GM20431 (cell line): Measurements from ENCODE around the gene SLIT1.

Experiments
- in situ Hi-C: fragments of 300-500 bp; cut with MseI, MboI; formaldehyde crosslinking; loops from one replicate; pipeline ENCODE4 v1.15.0; 2020; ENCODE audit warnings: low sequenced_read_pairs; ENCODE audit not compliant: unreplicated experiment

SLIT1 gene

GRCh38 chr10:97069576-97070362, 116.0 kb downstream of the SLIT1 start:
- in situ Hi-C loops, result loop anchor here (5.0 kb wide), 1 partner anchor 138 kb away; no protein-coding TSS in a partner anchor

DNA sequence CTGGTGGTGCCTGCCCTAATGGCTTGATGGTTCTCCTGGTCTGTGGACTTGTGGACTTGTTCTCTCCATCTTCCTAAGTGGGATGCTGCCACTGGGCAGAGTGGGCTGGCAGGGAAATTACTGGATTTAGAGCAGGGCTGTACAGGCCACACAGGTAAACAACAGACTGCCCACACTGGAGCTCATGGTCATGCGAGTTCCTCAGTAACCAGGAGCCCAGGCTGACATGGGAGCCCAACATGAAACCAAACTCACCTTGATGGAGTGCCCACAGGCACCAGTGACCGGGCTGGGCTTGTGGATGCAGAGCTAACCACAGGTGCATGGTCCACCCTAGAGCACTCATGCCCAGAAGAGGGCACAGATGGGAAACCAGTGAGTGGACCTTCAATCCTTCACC, 116.7 kb downstream of the SLIT1 start:
- in situ Hi-C loops, result no loop called here

- in situ Hi-C loops, result no loop called here
Observed at GRCh38 chr10:97067716-97068391, 117.9 kb downstream of the SLIT1 start.

DNA sequence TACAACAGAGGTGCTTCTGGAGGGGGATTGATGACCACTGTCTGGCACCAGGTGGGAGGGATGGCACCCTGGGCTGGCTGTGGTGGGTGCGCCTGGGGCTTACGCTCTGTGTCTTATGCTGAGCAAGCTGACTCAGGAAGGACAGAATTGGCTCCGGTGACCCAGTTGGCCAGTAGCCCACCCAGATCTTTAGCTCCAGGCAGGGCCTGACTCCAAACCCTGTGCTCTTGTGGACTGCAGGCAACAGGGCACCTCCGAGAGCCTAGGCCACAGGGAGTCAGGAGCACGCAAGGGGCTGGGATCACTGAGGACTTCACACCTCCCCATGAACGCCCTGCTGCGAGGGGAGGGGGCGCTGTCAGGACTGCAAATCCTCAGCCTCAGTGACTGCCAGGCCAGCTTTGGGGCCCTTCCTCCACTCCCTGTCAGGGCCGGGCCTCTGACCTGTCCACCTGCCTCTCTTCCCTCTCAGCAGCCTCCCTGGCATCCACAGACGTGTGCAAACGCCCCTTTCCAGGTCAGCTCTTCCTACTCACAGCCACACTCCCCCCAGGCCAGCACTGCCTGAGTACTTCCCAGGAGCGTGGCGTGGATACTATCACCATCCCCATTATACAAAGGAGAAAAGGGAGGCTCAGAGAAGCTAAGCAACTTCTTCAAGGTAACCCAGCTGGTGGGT, 118.7 kb downstream of the SLIT1 start:
- in situ Hi-C loops, result no loop called here

GRCh38 chr10:97065686-97066660, 119.8 kb downstream of the SLIT1 start:
- in situ Hi-C loops, result no loop called here

DNA sequence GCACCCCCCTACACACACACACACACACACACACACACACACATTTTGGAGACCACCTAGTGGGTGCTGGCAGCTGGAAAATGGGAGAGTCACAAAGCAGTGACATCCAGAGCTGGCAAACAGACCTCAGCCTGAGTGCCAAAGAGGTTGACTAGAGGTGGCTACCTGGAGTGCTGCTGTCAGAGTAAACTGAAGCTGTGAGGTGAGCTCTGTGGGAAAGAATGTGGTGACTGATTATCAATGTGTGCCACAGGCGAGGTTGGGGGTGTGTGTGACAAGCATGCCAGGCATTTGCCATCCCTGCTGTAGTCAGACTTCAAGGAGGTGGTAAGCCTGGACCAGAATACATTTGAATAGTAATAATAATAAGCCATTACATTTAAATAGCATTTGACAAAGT, 120.6 kb downstream of the SLIT1 start:
- in situ Hi-C loops, result no loop called here

DNA sequence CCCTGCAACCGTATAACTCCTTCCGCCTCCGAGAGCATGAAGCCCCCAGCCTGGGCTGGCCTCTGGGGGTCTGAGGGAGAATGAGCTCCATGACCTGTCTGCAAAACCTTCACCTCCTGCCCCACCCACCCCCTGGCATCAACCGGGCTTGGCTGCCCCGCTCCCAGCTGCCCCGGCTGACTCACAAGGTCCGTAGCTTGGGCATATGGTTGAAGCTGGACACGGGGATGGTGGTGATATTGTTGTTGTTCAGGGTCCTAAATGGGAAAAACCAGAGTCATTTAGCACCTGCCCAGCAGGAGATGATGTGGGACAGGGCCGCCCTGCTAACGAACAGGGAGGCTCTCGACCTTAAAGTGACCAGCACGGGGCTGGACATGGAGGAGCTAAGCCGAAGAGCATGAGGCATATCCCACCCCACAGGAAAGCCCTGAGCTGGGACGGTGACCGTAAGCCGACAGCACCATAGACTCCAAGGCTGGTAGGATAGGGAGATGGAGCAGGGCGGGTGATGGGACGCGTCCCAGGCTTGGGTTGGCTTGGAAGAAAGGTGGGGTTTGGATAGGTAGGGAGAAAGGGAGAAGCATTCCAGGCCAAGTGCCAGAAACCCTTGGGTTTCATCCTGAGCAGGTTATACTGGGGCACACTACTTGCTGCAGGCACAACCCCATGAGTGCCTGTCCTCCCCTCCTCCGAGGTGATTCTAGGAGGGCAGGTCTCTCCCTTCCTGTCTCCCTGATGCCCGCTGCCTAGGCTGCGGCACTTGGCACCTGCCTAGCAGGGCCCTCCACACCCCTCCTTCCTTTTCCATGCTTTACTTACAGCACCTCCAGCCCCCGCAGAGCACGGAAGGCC, 121.5 kb downstream of the SLIT1 start:
- in situ Hi-C loops, result no loop called here

- in situ Hi-C loops, result no loop called here
Observed at GRCh38 chr10:97063271-97063982, 122.3 kb downstream of the SLIT1 start.

DNA sequence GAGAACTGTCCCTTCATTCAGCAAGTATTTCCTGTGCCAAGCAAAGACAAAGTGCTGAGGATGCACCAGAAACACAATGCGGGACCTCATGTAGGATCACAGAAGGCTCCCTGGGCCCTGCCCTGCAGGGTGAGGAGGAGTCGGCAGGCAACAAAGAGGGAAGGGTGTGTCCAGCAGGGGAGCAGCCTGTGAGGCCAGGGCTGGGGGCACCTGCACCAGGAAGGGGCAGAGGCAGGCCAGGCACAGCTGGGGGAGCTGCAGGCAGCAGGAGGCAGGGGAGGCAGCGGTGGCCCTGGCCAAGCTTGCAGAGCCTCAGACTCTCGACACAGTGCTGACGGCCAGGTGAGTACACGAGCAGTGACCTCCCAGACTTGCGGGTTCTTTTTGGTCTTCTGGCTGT, 123.3 kb downstream of the SLIT1 start:
- in situ Hi-C loops, result no loop called here

DNA sequence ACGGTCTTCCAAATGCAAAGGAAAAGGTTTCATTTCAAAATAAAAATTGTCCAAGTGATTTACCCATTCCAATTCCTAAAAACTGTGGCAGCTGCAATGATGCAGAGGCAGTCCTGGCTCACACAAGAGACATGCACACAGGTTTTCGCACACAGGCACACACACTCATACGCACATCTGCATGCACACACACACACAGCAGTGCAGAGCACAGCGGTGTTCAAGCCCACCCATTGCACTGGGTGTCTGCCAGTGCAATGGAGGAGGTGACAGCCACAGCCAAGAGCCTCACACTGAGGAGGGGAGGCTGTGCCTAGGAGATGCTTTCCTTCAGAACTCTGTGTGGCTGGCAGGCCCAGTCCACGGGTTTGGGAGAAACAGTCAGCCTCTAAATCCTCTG, 123.7 kb downstream of the SLIT1 start:
- in situ Hi-C loops, result no loop called here

GRCh38 chr10:97061423-97061822, 124.3 kb downstream of the SLIT1 start:
- in situ Hi-C loops, result no loop called here

GRCh38 chr10:97060441-97061084, 125.2 kb downstream of the SLIT1 start:
- in situ Hi-C loops, result no loop called here

- in situ Hi-C loops, result no loop called here
Observed at GRCh38 chr10:97059872-97060205, 125.9 kb downstream of the SLIT1 start.

- in situ Hi-C loops, result no loop called here
Observed at GRCh38 chr10:97059006-97059871, 126.5 kb downstream of the SLIT1 start.

GRCh38 chr10:97058521-97058920, 127.2 kb downstream of the SLIT1 start:
- in situ Hi-C loops, result no loop called here

DNA sequence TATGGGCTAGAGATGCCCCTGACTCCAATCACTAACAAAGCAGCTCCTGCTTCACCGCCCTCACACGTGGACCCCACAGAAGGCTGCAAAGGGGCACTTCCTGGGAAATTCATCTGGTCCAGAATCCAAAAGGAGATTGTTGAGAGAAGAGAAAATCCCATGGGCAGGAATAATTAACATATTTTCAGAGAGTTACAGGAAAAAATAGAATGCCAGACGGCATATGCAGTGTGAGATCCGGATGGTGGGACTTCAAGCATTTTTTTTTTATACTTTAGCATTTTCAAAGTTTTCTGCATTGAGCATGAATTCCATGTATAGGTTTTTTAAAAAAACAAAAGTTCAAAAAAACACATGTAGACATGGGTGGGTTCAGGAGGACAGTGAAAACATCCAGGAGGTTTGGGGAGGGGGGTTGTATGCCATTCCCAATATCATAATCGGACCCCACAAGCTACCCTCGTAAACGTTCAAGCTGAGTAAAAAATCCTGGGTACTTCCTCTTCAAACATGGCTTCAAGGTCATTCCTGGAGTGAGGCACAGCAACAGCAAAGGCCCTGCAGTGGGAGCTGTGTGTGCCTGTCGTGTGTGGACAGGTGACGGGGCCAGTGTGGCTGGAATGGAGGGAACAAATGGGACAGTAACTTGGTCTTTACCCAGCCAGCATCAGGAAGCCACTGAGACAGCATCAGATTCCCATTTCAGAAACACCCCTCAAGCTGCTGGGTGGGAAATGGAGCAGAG, 128.1 kb downstream of the SLIT1 start:
- in situ Hi-C loops, result no loop called here
